Chondrocyte (in vitro differentiated cells): ENCODE measurements around the gene SUGCT. TPM values are rescaled to one million over a fixed set of nuclear protein-coding genes. Genes with fewer than 3 reads are reported as not detected.

Experiments
- DNase-seq: peaks from one replicate; pipeline ENCODE4 v3.0.0; 2021; ENCODE audit warnings: mixed read lengths, low spot score
- H3K27ac Mint-ChIP-seq: one replicate; pipeline ENCODE4 v1.8.0; 2021; ENCODE audit warnings: mild to moderate bottlenecking, moderate library complexity, mixed read lengths; ENCODE audit not compliant: unreplicated experiment
- H3K27me3 Mint-ChIP-seq: 2 replicates; pipeline ENCODE4 v1.8.0; 2021; ENCODE audit warnings: low read depth, mixed read lengths
- H3K36me3 Mint-ChIP-seq: 2 replicates; pipeline ENCODE4 v1.8.0; 2021; ENCODE audit warnings: low read depth, mixed read lengths
- H3K4me1 Mint-ChIP-seq: 2 replicates; pipeline ENCODE4 v1.8.0; 2021; ENCODE audit warnings: low read depth, mild to moderate bottlenecking, mixed read lengths
- H3K4me3 Mint-ChIP-seq: one replicate; pipeline ENCODE4 v1.8.0; 2021; ENCODE audit warnings: mild to moderate bottlenecking, moderate library complexity, mixed read lengths; ENCODE audit not compliant: unreplicated experiment
- H3K9me3 Mint-ChIP-seq: 2 replicates; pipeline ENCODE4 v1.8.0; 2021; ENCODE audit warnings: low read depth, mixed read lengths
- CTCF ChIP-seq: fragments of 200-600 bp; sonication (generic); IDR thresholded peaks from 2 replicates; pipeline ENCODE4 v1.5.0; 2021; ENCODE audit warnings: antibody characterized with exemption, mild to moderate bottlenecking, moderate library complexity
- total RNA-seq: library from RNA; stranded (reverse); gene quantifications from 3 replicates; pipeline ENCODE4 v1.2.1, GENCODE V29; 2021

SUGCT gene
- total RNA-seq, 1 donor from 2014 or later, result 34.4 TPM

GRCh38 chr7:40717242-40717641 lies 582.4 kb downstream of the SUGCT start:
- H3K4me3 Mint-ChIP-seq, result peak overlapping the region; percentile 5
- no peaks in the 10 kb centered on the region for H3K9me3 Mint-ChIP-seq
- TF ChIP-seq CTCF, result no peak
- H3K4me1 Mint-ChIP-seq, result peaks cover 82% of the 10 kb centered on the region
- H3K27me3 Mint-ChIP-seq, result no peaks in the 10 kb centered on the region
- DNase-seq, result no peak
- peak overlapping the region; percentile 86 for H3K27ac Mint-ChIP-seq
- no peaks in the 10 kb centered on the region for H3K36me3 Mint-ChIP-seq

- Mint-ChIP-seq H3K27ac (peak overlapping the region; percentile 71), H3K4me1 (peaks cover 83% of the 10 kb centered on the region), H3K27me3 (no peaks in the 10 kb centered on the region)
Measured at GRCh38 chr7:40720416-40720815, 585.6 kb downstream of the SUGCT start.

GRCh38 chr7:40721342-40721949 lies 586.6 kb downstream of the SUGCT start:
- no peak overlapping the region for H3K4me3 Mint-ChIP-seq
- no peak for DNase-seq
- H3K4me1 Mint-ChIP-seq, result peaks cover 74% of the 10 kb centered on the region
- peak overlapping the region; percentile 71 for H3K27ac Mint-ChIP-seq
- TF ChIP-seq CTCF, result no peak
- no peaks in the 10 kb centered on the region for H3K27me3 Mint-ChIP-seq
- peaks cover 1% of the 10 kb centered on the region for H3K36me3 Mint-ChIP-seq
- H3K9me3 Mint-ChIP-seq, result no peaks in the 10 kb centered on the region

More at GRCh38 chr7:40720416-40720815, 585.6 kb downstream of the SUGCT start:
- H3K4me3 Mint-ChIP-seq, result no peak overlapping the region
- no peak for TF ChIP-seq CTCF
- DNase-seq, result no peak
- no peaks in the 10 kb centered on the region for H3K9me3 Mint-ChIP-seq
- H3K36me3 Mint-ChIP-seq, result no peaks in the 10 kb centered on the region

GRCh38 chr7:40722242-40722641 lies 587.4 kb downstream of the SUGCT start:
- H3K27ac Mint-ChIP-seq, result peak overlapping the region; percentile 71

GRCh38 chr7:40723829-40724228 lies 589.0 kb downstream of the SUGCT start:
- H3K27me3 Mint-ChIP-seq, result no peaks in the 10 kb centered on the region
- TF ChIP-seq CTCF, result no peak
- DNase-seq, result no peak
- H3K9me3 Mint-ChIP-seq, result no peaks in the 10 kb centered on the region
- H3K36me3 Mint-ChIP-seq, result peaks cover 1% of the 10 kb centered on the region
- peak overlapping the region; percentile 84 for H3K27ac Mint-ChIP-seq
- peaks cover 56% of the 10 kb centered on the region for H3K4me1 Mint-ChIP-seq
- no peak overlapping the region for H3K4me3 Mint-ChIP-seq

More at GRCh38 chr7:40722242-40722641, 587.4 kb downstream of the SUGCT start:
- Mint-ChIP-seq H3K4me1 (peaks cover 67% of the 10 kb centered on the region), H3K9me3 (no peaks in the 10 kb centered on the region), H3K4me3 (peak overlapping the region; percentile 25), H3K36me3 (peaks cover 1% of the 10 kb centered on the region), H3K27me3 (no peaks in the 10 kb centered on the region)
- no peak for TF ChIP-seq CTCF
- DNase-seq, result no peak
